ENCODE results near the gene PLCB1.

Gene PLCB1

DNA sequence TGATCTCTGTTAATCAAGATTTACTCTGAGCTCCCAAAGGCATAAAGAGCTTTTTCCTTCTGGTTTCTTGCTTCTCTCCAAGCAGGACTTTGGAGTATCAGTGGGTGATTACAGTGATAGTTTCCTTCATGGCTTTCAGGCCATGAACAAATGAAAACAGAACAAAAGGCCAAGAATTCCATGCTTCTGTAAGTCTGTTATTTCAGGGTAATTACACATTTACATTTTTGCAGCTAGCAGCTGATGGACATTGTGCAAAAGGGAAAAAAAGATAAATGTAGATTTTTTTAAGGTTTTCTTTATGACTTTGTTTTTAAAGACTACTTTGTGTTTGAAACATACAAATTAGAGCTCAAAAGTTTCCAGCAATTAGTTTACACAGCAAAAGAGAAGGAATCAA, 441.6 kb downstream of the PLCB1 start:
- no peak overlapping the region for H3K4me3 ChIP-seq (ENCODE audit: low read depth, low read length)
- TF ChIP-seq, protein P1, sequence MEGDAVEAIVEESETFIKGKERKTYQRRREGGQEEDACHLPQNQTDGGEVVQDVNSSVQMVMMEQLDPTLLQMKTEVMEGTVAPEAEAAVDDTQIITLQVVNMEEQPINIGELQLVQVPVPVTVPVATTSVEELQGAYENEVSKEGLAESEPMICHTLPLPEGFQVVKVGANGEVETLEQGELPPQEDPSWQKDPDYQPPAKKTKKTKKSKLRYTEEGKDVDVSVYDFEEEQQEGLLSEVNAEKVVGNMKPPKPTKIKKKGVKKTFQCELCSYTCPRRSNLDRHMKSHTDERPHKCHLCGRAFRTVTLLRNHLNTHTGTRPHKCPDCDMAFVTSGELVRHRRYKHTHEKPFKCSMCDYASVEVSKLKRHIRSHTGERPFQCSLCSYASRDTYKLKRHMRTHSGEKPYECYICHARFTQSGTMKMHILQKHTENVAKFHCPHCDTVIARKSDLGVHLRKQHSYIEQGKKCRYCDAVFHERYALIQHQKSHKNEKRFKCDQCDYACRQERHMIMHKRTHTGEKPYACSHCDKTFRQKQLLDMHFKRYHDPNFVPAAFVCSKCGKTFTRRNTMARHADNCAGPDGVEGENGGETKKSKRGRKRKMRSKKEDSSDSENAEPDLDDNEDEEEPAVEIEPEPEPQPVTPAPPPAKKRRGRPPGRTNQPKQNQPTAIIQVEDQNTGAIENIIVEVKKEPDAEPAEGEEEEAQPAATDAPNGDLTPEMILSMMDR (IDR thresholded peaks at IDR 0.05; ENCODE audit: low read depth, low read length) = no peak

GRCh38 chr20:8575114-8575513, 443.0 kb downstream of the PLCB1 start:
- TF ChIP-seq, protein P1 (IDR thresholded peaks at IDR 0.05; ENCODE audit: low read depth, low read length) = no peak

DNA sequence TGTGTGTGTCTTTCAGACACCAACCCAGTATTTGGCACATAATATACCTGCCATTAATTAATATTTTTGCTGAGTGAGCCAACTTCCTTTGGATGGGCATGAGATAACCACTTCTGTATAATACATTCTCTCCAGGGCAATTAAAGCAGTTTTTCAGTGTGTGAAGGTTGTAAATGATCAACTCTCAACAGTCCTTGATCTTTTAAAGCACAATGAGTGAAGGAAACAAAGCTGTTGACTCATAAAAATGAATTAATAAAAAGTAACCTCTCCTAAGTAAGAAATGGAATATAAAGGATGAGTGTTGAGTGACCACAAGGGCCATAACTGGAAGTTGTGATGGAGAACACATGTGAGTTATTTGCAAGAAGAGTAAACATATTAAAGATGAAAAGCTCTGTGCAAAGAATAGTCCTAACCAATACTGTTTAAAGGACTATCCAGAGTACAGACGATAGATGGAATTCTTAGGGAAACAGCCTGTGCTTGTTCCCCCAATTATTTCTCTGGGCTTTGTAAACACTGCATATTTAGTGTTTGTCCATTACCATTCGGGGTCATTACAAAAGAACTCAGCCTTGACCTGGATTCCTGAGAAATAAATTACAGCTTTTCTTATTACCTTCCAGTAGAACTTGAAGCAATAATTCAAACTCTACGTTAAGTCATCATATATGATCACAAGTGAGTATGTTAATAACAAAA, 446.2 kb downstream of the PLCB1 start:
- TF ChIP-seq, protein P1 (IDR thresholded peaks at IDR 0.05; ENCODE audit: low read depth, low read length) = no peak
- no peak overlapping the region for H3K4me3 ChIP-seq (ENCODE audit: low read depth, low read length)

More at GRCh38 chr20:8575114-8575513, 443.0 kb downstream of the PLCB1 start:
- H3K4me3 ChIP-seq (ENCODE audit: low read depth, low read length) = no peak overlapping the region

DNA sequence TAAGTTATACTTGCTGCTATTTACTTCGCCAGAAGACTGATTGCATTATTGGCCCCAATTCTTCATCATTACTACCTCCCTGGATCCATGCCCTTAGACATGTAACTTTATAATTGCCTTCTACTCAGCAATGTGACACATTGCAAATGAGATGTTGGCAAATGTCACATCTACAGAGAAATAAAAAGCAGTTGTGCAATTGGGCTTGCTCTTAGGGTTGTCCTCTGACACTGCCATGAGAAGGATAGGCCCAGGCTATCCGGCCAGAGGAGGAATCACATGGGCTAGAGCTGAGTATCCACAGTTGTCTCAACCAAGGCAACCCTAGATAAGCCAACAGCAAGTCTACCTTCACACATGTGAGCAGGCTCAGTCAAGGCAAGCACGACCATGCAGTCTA, 447.0 kb downstream of the PLCB1 start:
- TF ChIP-seq, protein P1 (IDR thresholded peaks at IDR 0.05; ENCODE audit: low read depth, low read length) = no peak
- H3K4me3 ChIP-seq (ENCODE audit: low read depth, low read length) = no peak overlapping the region

DNA sequence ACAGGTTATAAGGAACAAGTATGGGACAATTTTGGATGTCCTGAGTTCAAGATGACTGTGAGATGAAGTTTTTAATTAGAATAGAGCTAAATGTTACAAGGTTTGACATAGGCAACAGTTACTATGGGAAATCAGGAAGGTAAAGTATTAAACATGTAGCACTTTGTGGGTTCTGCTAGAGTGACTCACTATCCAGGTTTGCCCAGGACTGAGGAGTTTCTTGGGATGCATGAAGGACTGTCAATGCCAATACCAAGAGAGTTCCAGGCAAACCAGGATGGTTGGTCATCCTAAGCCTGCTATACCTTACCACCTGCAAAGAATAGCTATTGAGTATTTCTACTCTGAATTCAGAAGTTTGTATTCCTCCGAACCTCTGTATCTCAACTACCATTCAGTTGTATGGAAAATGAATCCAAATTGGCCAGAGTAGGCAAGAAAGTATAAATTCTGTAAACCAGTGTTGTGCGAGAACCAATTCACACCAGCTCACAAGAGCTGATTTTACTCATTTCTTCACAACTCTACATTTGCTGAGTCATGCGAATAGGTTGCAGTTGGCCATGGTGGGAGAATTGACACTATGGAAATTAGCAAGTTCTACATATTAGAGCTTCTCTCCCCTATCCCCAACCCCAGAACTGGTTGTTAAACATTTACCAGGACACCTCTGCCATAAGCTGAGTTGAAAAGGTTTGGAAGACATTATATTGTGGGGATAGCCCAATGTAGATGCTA, 449.5 kb downstream of the PLCB1 start:
- TF ChIP-seq, protein P1 (IDR thresholded peaks at IDR 0.05; ENCODE audit: low read depth, low read length) = no peak
- no peak overlapping the region for H3K4me3 ChIP-seq (ENCODE audit: low read depth, low read length)

GRCh38 chr20:8583012-8583565, 451.0 kb downstream of the PLCB1 start:
- H3K4me3 ChIP-seq (ENCODE audit: low read depth, low read length) = no peak overlapping the region
- TF ChIP-seq, protein P1 (IDR thresholded peaks at IDR 0.05; ENCODE audit: low read depth, low read length) = no peak

- no peak overlapping the region for H3K4me3 ChIP-seq (ENCODE audit: low read depth, low read length)
- TF ChIP-seq, protein P1 (IDR thresholded peaks at IDR 0.05; ENCODE audit: low read depth, low read length) = no peak
Observed at GRCh38 chr20:8583566-8584043, 451.5 kb downstream of the PLCB1 start.
